ENCODE results near the gene PTPN2.

DNA sequence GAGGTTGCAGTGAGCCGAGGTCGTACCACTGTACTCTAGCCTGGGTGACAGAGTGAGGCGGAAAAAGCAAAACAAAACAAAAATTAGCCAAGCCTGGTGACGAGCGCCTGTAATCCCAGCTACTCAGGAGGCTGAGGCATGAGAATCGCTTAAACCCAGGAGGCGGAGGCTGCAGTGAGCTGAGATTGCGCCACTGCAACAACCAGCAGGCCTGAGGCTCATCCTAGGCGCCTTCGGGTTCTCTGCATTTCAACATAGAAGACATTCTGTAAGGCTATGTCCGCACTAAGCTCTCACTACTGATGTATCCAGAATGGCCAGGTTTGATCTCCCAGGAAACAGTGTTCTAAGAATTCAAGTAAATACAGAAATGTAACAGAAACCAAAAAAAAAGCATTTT is 23.5 kb downstream of the PTPN2 start:
- TF ChIP-seq, protein P1, sequence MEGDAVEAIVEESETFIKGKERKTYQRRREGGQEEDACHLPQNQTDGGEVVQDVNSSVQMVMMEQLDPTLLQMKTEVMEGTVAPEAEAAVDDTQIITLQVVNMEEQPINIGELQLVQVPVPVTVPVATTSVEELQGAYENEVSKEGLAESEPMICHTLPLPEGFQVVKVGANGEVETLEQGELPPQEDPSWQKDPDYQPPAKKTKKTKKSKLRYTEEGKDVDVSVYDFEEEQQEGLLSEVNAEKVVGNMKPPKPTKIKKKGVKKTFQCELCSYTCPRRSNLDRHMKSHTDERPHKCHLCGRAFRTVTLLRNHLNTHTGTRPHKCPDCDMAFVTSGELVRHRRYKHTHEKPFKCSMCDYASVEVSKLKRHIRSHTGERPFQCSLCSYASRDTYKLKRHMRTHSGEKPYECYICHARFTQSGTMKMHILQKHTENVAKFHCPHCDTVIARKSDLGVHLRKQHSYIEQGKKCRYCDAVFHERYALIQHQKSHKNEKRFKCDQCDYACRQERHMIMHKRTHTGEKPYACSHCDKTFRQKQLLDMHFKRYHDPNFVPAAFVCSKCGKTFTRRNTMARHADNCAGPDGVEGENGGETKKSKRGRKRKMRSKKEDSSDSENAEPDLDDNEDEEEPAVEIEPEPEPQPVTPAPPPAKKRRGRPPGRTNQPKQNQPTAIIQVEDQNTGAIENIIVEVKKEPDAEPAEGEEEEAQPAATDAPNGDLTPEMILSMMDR (IDR thresholded peaks at IDR 0.05), result no peak
- no peak for TF ChIP-seq POLR2A (IDR thresholded peaks at IDR 0.05)

Data from right lobe of liver (tissue), 4 donors.